SK-N-SH (cell line): ENCODE results near the gene LCOR. TPM values are rescaled to one million over a fixed set of nuclear protein-coding genes. Genes with fewer than 3 reads are reported as not detected.

Experiments
- CTCF ChIA-PET: fragments of 300-600, 350-600 bp; formaldehyde crosslinking; extraction: SDS; loops from one replicate; lab custom pipeline; 2021; lab: Yijun Ruan, JAX
- POLR2A ChIA-PET: fragments of 350-600 bp; sonication (Branson Sonifier 250); formaldehyde crosslinking; extraction: SDS; loops from one replicate; lab custom pipeline; 2020; ENCODE audit warnings: antibody characterized with exemption, inconsistent platforms; lab: Yijun Ruan, JAX
- DNase-seq: peaks from one replicate; pipeline ENCODE4 v3.0.0; 2012
- H2AFZ ChIP-seq: fragments of 200-600 bp; sonication (generic); 2 replicates; pipeline ENCODE4 v1.8.1; 2016; ENCODE audit warnings: antibody characterized with exemption, mild to moderate bottlenecking, low read depth
- H3F3A ChIP-seq: fragments of 200-600 bp; sonication (generic); replicated peaks from 2 replicates; pipeline ENCODE3; 2016; ENCODE audit warnings: antibody characterized with exemption, mild to moderate bottlenecking; ENCODE audit not compliant: insufficient read depth
- H3K27ac ChIP-seq, 2 experiments: fragments of 200-500 bp in 1 of 2; fragments of 200-600 bp in 1 of 2; sonication (Bioruptor generic) in 1 of 2; sonication (generic), shearing (Covaris generic) in 1 of 2; 2 replicates each; pipeline versions ENCODE4 v1.5.1 to v1.6.1; 2014 to 2016; ENCODE audit warnings: low read depth in 2 of 2, inconsistent platforms in 1 of 2, low read length in 1 of 2, mild to moderate bottlenecking in 1 of 2, mixed read lengths in 1 of 2
- H3K27me3 ChIP-seq: fragments of 200-600 bp; sonication (generic), shearing (Covaris generic); 2 replicates; pipeline ENCODE4 v1.6.1; 2016; ENCODE audit warnings: mixed run types; ENCODE audit not compliant: insufficient read depth
- H3K36me3 ChIP-seq, 2 experiments: fragments of 200-500 bp in 1 of 2; fragments of 200-600 bp in 1 of 2; sonication (Bioruptor generic) in 1 of 2; sonication (generic) in 1 of 2; replicated peaks in 1 of 2; 2 replicates each; pipeline versions ENCODE3 to v1.5.1; 2014 to 2016; ENCODE audit warnings: low read length in 1 of 2, mild to moderate bottlenecking in 1 of 2; ENCODE audit not compliant: insufficient read depth in 2 of 2, control insufficient read depth in 1 of 2
- H3K4me1 ChIP-seq, 2 experiments: fragments of 200-500 bp in 1 of 2; fragments of 200-600 bp in 1 of 2; sonication (Bioruptor generic) in 1 of 2; sonication (generic), shearing (Covaris generic) in 1 of 2; 2 replicates each; pipeline versions ENCODE4 v1.5.1 to v1.6.1; 2014 to 2016; ENCODE audit warnings: low read depth in 1 of 2, low read length in 1 of 2, mixed run types in 1 of 2; ENCODE audit not compliant: insufficient read depth in 2 of 2, control insufficient read depth in 1 of 2
- H3K4me2 ChIP-seq: fragments of 200-600 bp; sonication (generic), shearing (Covaris generic); 2 replicates; pipeline ENCODE4 v1.6.1; 2017; ENCODE audit warnings: mixed run types
- H3K4me3 ChIP-seq, 2 experiments: fragments of 200-500 bp in 1 of 2; fragments of 200-600 bp in 1 of 2; sonication (Bioruptor generic) in 1 of 2; sonication (generic), shearing (Covaris generic) in 1 of 2; 2 replicates each; pipeline versions ENCODE4 v1.5.1 to v1.8.1; 2014 to 2016; ENCODE audit warnings: low read depth in 2 of 2, inconsistent platforms in 1 of 2, low read length in 1 of 2, mild to moderate bottlenecking in 1 of 2, mixed read lengths in 1 of 2, moderate library complexity in 1 of 2
- H3K79me2 ChIP-seq: fragments of 200-600 bp; sonication (generic); 2 replicates; pipeline ENCODE4 v1.8.1; 2017; ENCODE audit warnings: mild to moderate bottlenecking; ENCODE audit not compliant: insufficient read depth
- H3K9ac ChIP-seq: fragments of 200-600 bp; sonication (generic); 2 replicates; pipeline ENCODE4 v1.6.1; 2017; ENCODE audit warnings: mixed run types
- H3K9me2 ChIP-seq: fragments of 200-600 bp; sonication (generic); 2 replicates; pipeline ENCODE4 v1.6.1; 2017; ENCODE audit warnings: mixed run types
- H3K9me3 ChIP-seq: fragments of 200-600 bp; sonication (generic); 2 replicates; pipeline ENCODE4 v1.6.1; 2017; ENCODE audit warnings: mixed run types, mild to moderate bottlenecking, moderate library complexity
- H4K20me1 ChIP-seq: fragments of 200-600 bp; sonication (generic); 2 replicates; pipeline ENCODE4 v1.6.1; 2017; ENCODE audit warnings: mild to moderate bottlenecking, mixed run types; ENCODE audit not compliant: insufficient read depth
- CHD2 ChIP-seq: fragments of 150-350 bp; IDR thresholded peaks from 2 replicates; pipeline ENCODE4 v1.6.1; 2018; ENCODE audit warnings: low read length; ENCODE audit not compliant: partially characterized antibody
- FOSL2 ChIP-seq: IDR thresholded peaks from 2 replicates; pipeline ENCODE4 v1.4.0; 2012; ENCODE audit warnings: low read depth, mild to moderate bottlenecking, moderate library complexity, borderline replicate concordance
- GABPA ChIP-seq: IDR thresholded peaks from 2 replicates; pipeline ENCODE4 v1.4.0; 2012; ENCODE audit warnings: low read depth, mild to moderate bottlenecking
- GATA2 ChIP-seq: sonication (generic); formaldehyde crosslinking; IDR thresholded peaks from 2 replicates; pipeline ENCODE4 v1.5.0; 2020; ENCODE audit warnings: mild to moderate bottlenecking, missing genetic modification reagents
- JUND ChIP-seq: IDR thresholded peaks from 2 replicates; pipeline ENCODE4 v1.4.0; 2012
- MAX ChIP-seq: IDR thresholded peaks from 2 replicates; pipeline ENCODE4 v1.4.0; 2012; ENCODE audit warnings: low read depth
- MEF2A ChIP-seq: IDR thresholded peaks from 2 replicates; pipeline ENCODE4 v1.4.0; 2012; ENCODE audit warnings: low read depth, borderline replicate concordance
- NRF1 ChIP-seq: IDR thresholded peaks from 2 replicates; pipeline ENCODE4 v1.6.1; 2012; ENCODE audit warnings: low read depth, mild to moderate bottlenecking, low read length
- REST ChIP-seq: IDR thresholded peaks from 2 replicates; pipeline ENCODE4 v1.6.1; 2012; ENCODE audit warnings: mild to moderate bottlenecking, low read depth, low read length, moderate library complexity
- TAF1 ChIP-seq: IDR thresholded peaks from 2 replicates; pipeline ENCODE4 v1.6.1; 2012; ENCODE audit warnings: low read depth, mild to moderate bottlenecking, low read length, moderate library complexity, borderline replicate concordance
- TCF12 ChIP-seq: IDR thresholded peaks from 2 replicates; pipeline ENCODE4 v1.4.0; 2012
- TEAD4 ChIP-seq: IDR thresholded peaks from 2 replicates; pipeline ENCODE4 v1.4.0; 2012; ENCODE audit warnings: mild to moderate bottlenecking, borderline replicate concordance; ENCODE audit not compliant: insufficient read depth
- USF1 ChIP-seq: IDR thresholded peaks from 2 replicates; pipeline ENCODE4 v1.4.0; 2012; ENCODE audit warnings: low read depth, borderline replicate concordance
- USF2 ChIP-seq: fragments of 150-350 bp; IDR thresholded peaks from 2 replicates; pipeline ENCODE4 v1.6.1; 2017; ENCODE audit warnings: antibody characterized with exemption, low read length, low read depth, borderline replicate concordance
- WGBS: methylation state at CpG from one replicate; pipeline ENCODE4 v1.1.6; 2017; ENCODE audit warnings: low lambda C conversion rate; 5-methylcytosine and 5-hydroxymethylcytosine counted together
- polyA plus RNA-seq, 3 experiments: library from polyadenylated mRNA; depleted of rRNA; stranded (reverse); fragments of >200 nt; gene quantifications; 2 replicates each; pipeline ENCODE4 v1.2.3, GENCODE V29; 2012

LCOR gene
- polyA plus RNA-seq, 1 of the 3 experiments (the other 2 are of a cell fraction): 1.9 TPM

GRCh38 chr10:96958071-96958470 lies 126.0 kb downstream of the LCOR start:
- TF ChIP-seq CHD2 (no peak), MAX (no peak), MEF2A (no peak), GABPA (no peak), USF1 (no peak), TCF12 (no peak), TAF1 (no peak), TEAD4 (no peak), JUND (no peak), REST (no peak), USF2 (no peak), GATA2 (CRISPR knock-in tag) (no peak), FOSL2 (no peak), NRF1 (no peak)
- H3F3A ChIP-seq: peaks cover 17% of the 10 kb centered on the region
- no peak for DNase-seq
- H3K79me2 ChIP-seq: peaks cover 35% of the 10 kb centered on the region; the same call in 1 of the 2 replicates
- POLR2A ChIA-PET: no interaction called here
- H3K27me3 ChIP-seq: no peaks in the 10 kb centered on the region
- H3K36me3 ChIP-seq: peaks cover 35 to 38% of the 10 kb centered on the region in 2 experiments
- no peak overlapping the region for H3K4me3 ChIP-seq
- WGBS: 92% methylated on average over 2 of the region's 2 CpGs
- H3K9me2 ChIP-seq: no peaks in the 10 kb centered on the region
- H2AFZ ChIP-seq: no peak overlapping the region
- peaks cover 0 to 18% of the 10 kb centered on the region in 2 experiments; a peak in 3 of 4 replicates for H3K4me1 ChIP-seq
- H3K9me3 ChIP-seq: no peaks in the 10 kb centered on the region
- H3K9ac ChIP-seq: no peak overlapping the region
- no peak overlapping the region for H3K27ac ChIP-seq
- H3K4me2 ChIP-seq: no peak overlapping the region
- CTCF ChIA-PET: no interaction called here
- H4K20me1 ChIP-seq: peaks cover 11% of the 10 kb centered on the region; the same call in 1 of the 2 replicates
